ENCODE measurements around the gene EGR4.

GRCh38 chr2:73333564-73333963 is 40.2 kb upstream of the EGR4 start:
- no peak for TF ChIP-seq CTCF (conservative IDR thresholded peaks at IDR 0.05; ENCODE audit: low read depth, low read length)
- TF ChIP-seq POLR2A (IDR thresholded peaks at IDR 0.05; ENCODE audit: low read depth, low read length), result no peak
- TF ChIP-seq SMC3 (IDR thresholded peaks at IDR 0.05; ENCODE audit: low read depth, low read length), result no peak
- TF ChIP-seq USF2 (IDR thresholded peaks at IDR 0.05; ENCODE audit: low read depth, low read length), result no peak
- TF ChIP-seq NFE2L2 (IDR thresholded peaks at IDR 0.05; ENCODE audit: low read depth, low read length), result no peak
- no peak for TF ChIP-seq RCOR1 (IDR thresholded peaks at IDR 0.05; ENCODE audit: insufficient replicate concordance, low read length)

Measured in IMR-90 (cell line).